BE2C (cell line): Measurements from ENCODE around the gene HSPA9.

Source experiments
- DNase-seq: peaks from one replicate; pipeline ENCODE4 v3.0.0-alpha.2; 2020
- H3K27me3 ChIP-seq: fragments of 250-450 bp; sonication (Bioruptor Pico); 2 replicates; pipeline ENCODE4 v1.5.1; 2020; ENCODE audit warnings: mild to moderate bottlenecking
- H3K36me3 ChIP-seq: fragments of 250-450 bp; sonication (Bioruptor Pico); 2 replicates; pipeline ENCODE4 v1.5.1; 2020; ENCODE audit warnings: mild to moderate bottlenecking
- H3K4me1 ChIP-seq: fragments of 250-450 bp; sonication (Bioruptor Pico); 2 replicates; pipeline ENCODE4 v1.5.1; 2020
- H3K4me3 ChIP-seq: 2 replicates; pipeline ENCODE4 v1.5.1; 2011; ENCODE audit warnings: low read depth, low read length
- H3K9me3 ChIP-seq: fragments of 250-450 bp; sonication (Bioruptor Pico); 2 replicates; pipeline ENCODE4 v1.5.1; 2020
- TF ChIP-seq, protein P1 (sequence below): IDR thresholded peaks from 2 replicates; pipeline ENCODE4 v1.5.1; 2012; ENCODE audit warnings: mild to moderate bottlenecking, low read depth, low read length

HSPA9 gene

DNA sequence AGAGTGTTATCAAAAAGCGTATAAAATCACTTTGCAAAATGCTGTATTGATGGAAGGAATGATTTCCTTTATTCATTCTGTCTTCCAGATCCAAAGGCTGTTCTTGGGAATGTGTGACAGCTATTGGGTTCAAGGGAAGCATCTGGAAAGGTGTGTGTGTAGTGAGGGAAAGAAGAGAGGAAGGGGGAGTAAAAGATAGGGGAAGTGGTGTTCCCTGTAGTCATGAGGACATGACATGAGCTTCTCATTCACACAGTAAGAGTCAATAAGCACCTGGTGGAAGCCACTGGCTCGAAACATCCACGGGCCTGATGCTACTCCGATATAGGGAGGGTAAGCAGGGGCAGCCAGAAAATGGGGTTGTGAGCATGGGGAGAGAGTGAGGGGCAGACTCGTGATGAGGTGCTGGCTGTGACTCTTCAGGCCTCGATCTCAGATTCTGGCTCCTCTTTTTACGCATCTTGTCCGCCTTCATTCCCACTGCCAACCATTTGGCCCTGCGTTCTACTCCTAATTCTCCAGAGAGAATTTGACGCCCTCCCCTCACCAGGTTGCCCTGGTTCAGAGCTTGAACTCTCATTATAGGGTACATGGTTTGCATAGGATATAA is 29.1 kb upstream of the HSPA9 start:
- DNase-seq, result no peak
- Histone ChIP-seq H3K36me3 (no peaks in the 10 kb centered on the region), H3K4me1 (peaks cover 5% of the 10 kb centered on the region), H3K9me3 (no peaks in the 10 kb centered on the region), H3K27me3 (no peaks in the 10 kb centered on the region), H3K4me3 (no peak overlapping the region)
- TF ChIP-seq, protein P1, sequence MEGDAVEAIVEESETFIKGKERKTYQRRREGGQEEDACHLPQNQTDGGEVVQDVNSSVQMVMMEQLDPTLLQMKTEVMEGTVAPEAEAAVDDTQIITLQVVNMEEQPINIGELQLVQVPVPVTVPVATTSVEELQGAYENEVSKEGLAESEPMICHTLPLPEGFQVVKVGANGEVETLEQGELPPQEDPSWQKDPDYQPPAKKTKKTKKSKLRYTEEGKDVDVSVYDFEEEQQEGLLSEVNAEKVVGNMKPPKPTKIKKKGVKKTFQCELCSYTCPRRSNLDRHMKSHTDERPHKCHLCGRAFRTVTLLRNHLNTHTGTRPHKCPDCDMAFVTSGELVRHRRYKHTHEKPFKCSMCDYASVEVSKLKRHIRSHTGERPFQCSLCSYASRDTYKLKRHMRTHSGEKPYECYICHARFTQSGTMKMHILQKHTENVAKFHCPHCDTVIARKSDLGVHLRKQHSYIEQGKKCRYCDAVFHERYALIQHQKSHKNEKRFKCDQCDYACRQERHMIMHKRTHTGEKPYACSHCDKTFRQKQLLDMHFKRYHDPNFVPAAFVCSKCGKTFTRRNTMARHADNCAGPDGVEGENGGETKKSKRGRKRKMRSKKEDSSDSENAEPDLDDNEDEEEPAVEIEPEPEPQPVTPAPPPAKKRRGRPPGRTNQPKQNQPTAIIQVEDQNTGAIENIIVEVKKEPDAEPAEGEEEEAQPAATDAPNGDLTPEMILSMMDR, result no peak

DNA sequence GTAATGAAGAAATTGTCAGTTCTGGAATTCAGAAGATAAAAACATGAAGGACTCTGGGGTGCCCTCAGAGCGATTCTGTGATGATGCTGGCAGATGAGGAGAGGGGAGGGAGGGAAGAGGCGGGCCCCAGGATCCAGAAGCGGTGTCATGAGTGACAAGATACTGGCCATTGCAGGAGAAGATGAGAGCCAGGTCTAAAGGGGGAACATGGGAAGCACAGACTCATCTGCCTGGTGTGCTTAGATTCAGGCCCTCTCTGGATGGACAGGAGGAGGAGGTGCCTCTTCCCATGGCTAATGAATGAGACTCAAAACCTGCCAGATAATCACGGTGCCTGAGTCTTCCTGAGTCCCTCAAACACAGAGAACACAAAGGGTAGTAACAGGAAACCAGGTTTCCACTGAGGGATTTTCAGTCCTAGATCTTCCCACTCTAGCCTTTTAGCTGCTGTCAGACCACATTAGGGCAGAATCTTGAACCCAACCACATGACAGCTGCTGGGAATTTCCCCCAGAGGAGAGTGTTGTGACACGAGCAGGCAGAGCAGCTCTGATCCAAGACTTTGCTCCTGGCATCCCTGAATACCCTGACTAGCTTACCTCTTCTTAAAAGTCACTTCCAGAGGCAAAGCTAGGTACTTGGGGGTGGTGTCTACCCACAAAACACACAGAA is 28.2 kb upstream of the HSPA9 start:
- H3K9me3 ChIP-seq, result no peaks in the 10 kb centered on the region
- DNase-seq, result no peak
- no peaks in the 10 kb centered on the region for H3K36me3 ChIP-seq
- H3K4me3 ChIP-seq, result no peak overlapping the region
- peaks cover 5% of the 10 kb centered on the region for H3K4me1 ChIP-seq
- TF ChIP-seq, protein P1, result no peak
- H3K27me3 ChIP-seq, result no peaks in the 10 kb centered on the region

DNA sequence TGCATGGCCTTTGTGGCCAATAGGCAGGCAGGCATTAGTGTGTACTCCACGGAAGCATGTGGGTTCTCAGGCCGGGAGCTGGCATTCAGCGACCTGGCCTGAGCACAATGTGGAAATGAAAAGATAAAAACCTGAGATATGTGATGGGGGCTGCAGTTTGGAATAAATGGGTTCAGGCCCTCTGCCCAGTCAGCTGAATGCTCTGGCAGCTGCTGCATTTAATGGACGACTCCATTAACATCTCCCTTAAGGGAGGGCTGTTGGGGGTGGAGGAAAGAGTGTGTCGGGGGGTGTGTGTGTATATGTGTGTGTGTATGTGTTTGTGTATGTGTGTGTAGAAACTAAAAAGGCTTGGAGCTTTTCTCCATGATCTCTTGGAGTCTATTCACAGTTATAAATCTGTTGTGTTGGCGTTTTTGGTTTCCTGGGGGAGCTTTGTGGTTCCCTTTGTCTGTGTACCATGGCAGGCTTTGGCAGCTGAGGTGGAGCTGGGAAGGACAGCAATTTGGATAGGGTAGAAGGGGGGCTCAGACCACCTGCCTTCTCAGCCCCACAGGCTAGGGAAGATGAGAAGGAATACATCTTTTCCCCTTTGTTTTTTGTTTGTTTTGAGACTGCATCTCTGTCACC is 27.3 kb upstream of the HSPA9 start:
- TF ChIP-seq, protein P1, result no peak
- Histone ChIP-seq H3K4me1 (peaks cover 5% of the 10 kb centered on the region), H3K9me3 (no peaks in the 10 kb centered on the region), H3K27me3 (no peaks in the 10 kb centered on the region), H3K4me3 (no peak overlapping the region), H3K36me3 (no peaks in the 10 kb centered on the region)
- DNase-seq, result peak; percentile 21

DNA sequence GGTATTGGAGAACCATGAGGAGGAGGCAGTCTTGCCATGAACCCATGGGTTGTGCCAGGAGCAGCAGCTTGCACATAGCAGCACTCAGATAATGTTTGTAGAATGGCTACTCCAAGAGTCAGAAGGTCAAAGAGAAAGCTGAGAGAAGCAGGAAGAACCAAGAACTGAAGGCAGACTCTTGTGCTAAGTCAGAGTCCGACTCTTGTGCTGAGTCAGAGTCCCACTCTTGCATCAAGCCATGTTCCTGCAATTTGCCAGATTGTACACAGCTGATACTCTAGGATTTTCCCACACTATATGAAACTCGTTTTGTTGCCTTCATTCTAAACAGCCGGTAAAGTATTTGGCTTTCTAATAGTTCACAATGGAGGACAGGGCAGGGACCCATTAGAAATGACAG is 26.2 kb upstream of the HSPA9 start:
- Histone ChIP-seq H3K36me3 (no peaks in the 10 kb centered on the region), H3K4me3 (no peak overlapping the region), H3K4me1 (peaks cover 5% of the 10 kb centered on the region), H3K9me3 (no peaks in the 10 kb centered on the region), H3K27me3 (no peaks in the 10 kb centered on the region)
- DNase-seq, result no peak
- TF ChIP-seq, protein P1, result no peak

DNA sequence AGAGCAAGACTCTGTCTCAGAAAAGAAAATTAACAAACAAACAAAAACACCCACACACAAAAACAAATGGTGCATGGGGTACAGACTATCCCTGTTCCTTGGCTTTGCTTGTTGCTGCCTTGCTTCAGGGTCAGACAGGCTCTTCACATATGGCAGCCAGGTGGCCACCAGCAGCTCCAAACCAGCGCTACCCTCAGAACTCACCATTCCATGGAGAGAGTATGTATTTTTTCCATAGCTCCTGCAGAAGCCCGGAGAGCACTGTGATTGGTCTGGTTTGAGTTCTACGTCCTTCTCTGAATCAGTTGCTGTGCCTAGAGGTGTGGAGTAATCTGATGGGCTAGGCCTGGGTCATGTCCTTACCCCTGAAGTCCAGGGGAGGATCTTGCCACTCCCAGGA is 25.2 kb upstream of the HSPA9 start:
- no peaks in the 10 kb centered on the region for H3K27me3 ChIP-seq
- no peak for DNase-seq

More for the DNA sequence above, 25.2 kb upstream of the HSPA9 start:
- peaks cover 5% of the 10 kb centered on the region for H3K4me1 ChIP-seq
- no peak overlapping the region for H3K4me3 ChIP-seq
- H3K36me3 ChIP-seq, result no peaks in the 10 kb centered on the region
- no peaks in the 10 kb centered on the region for H3K9me3 ChIP-seq
- TF ChIP-seq, protein P1, result no peak
